Esophagus muscularis mucosa (tissue), 4 donors: ENCODE data around the gene EP400.

Experiments
- CTCF ChIP-seq, 3 experiments: fragments of 200-600 bp in 2 of 3; fragments of 450-650 bp in 1 of 3; sonication (generic) in 2 of 3; IDR thresholded peaks; one replicate each; pipeline ENCODE4 v1.5.1; 2017 to 2019; ENCODE audit warnings: antibody characterized with exemption in 3 of 3, mild to moderate bottlenecking in 2 of 3, moderate library complexity in 1 of 3
- EP300 ChIP-seq: sonication (generic); formaldehyde crosslinking; IDR thresholded peaks from one replicate; pipeline ENCODE4 v1.6.1; 2017; ENCODE audit warnings: antibody characterized with exemption
- POLR2AphosphoS5 ChIP-seq, 2 donors: sonication (generic); formaldehyde crosslinking; IDR thresholded peaks; one replicate each; pipeline ENCODE4 v1.6.1; 2017; ENCODE audit warnings: antibody characterized with exemption in 2 of 2

- TF ChIP-seq CTCF (IDR thresholded peaks at IDR 0.05) (no peak), POLR2AphosphoS5 (IDR thresholded peaks at IDR 0.05) (no peak), EP300 (no peak)
These were observed 56.4 kb downstream of the EP400 start for GRCh38 chr12:132006056-132006680.
